H9 (cell line): ENCODE data around the gene ARHGAP10. TPM values are rescaled to one million over a fixed set of nuclear protein-coding genes. Genes with fewer than 3 reads are reported as not detected.

Source experiments
- DNase-seq: peaks from one replicate; pipeline ENCODE4 v3.0.0-alpha.2; 2017
- H2AFZ ChIP-seq: one replicate; pipeline ENCODE4 v1.6.1; 2013; ENCODE audit warnings: mild to moderate bottlenecking, low read length, control low read depth, moderate library complexity
- H2AK5ac ChIP-seq: 2 replicates; pipeline ENCODE4 v1.6.1; 2013; ENCODE audit warnings: low read length, control low read depth, mixed read lengths; ENCODE audit not compliant: insufficient read length
- H2BK120ac ChIP-seq: one replicate; pipeline ENCODE4 v1.6.1; 2013; ENCODE audit warnings: low read depth, mild to moderate bottlenecking, low read length, control low read depth, inconsistent platforms; ENCODE audit not compliant: poor library complexity, severe bottlenecking
- H2BK12ac ChIP-seq: 2 replicates; pipeline ENCODE4 v1.6.1; 2013; ENCODE audit warnings: low read length, control low read depth, mixed read lengths, low read depth; ENCODE audit not compliant: insufficient read length
- H2BK15ac ChIP-seq: 2 replicates; pipeline ENCODE4 v1.6.1; 2013; ENCODE audit warnings: low read depth, low read length, control low read depth
- H2BK20ac ChIP-seq: one replicate; pipeline ENCODE4 v1.6.1; 2013; ENCODE audit warnings: low read depth, mild to moderate bottlenecking, low read length, control low read depth, inconsistent platforms; ENCODE audit not compliant: poor library complexity, severe bottlenecking
- H2BK5ac ChIP-seq: 2 replicates; pipeline ENCODE4 v1.6.1; 2013; ENCODE audit warnings: low read length, control low read depth, mixed read lengths; ENCODE audit not compliant: insufficient read length
- H3K14ac ChIP-seq: 2 replicates; pipeline ENCODE4 v1.6.1; 2013; ENCODE audit warnings: low read length, control low read depth; ENCODE audit not compliant: insufficient read depth
- H3K18ac ChIP-seq: 2 replicates; pipeline ENCODE4 v1.6.1; 2013; ENCODE audit warnings: low read depth, mild to moderate bottlenecking, mixed read lengths, low read length, control low read depth; ENCODE audit not compliant: insufficient read length
- H3K23ac ChIP-seq: 2 replicates; pipeline ENCODE4 v1.6.1; 2013; ENCODE audit warnings: low read length, control low read depth, mixed read lengths, low read depth; ENCODE audit not compliant: insufficient read length
- H3K23me2 ChIP-seq: 2 replicates; pipeline ENCODE4 v1.6.1; 2013; ENCODE audit warnings: low read depth, mild to moderate bottlenecking, mixed read lengths, low read length, control low read depth; ENCODE audit not compliant: insufficient read length, poor library complexity, severe bottlenecking
- H3K27ac ChIP-seq: 2 replicates; pipeline ENCODE4 v1.5.1; 2013; ENCODE audit warnings: low read length, control low read depth, mixed read lengths, low read depth; ENCODE audit not compliant: insufficient read length
- H3K27me3 ChIP-seq: 2 replicates; pipeline ENCODE4 v1.6.1; 2013; ENCODE audit warnings: low read length, control low read depth, inconsistent platforms; ENCODE audit not compliant: insufficient read depth
- H3K4ac ChIP-seq: 2 replicates; pipeline ENCODE4 v1.6.1; 2013; ENCODE audit warnings: low read depth, mild to moderate bottlenecking, control low read depth, inconsistent platforms, low read length, moderate library complexity
- H3K4me1 ChIP-seq: 2 replicates; pipeline ENCODE4 v1.6.1; 2013; ENCODE audit warnings: low read length, control low read depth, inconsistent platforms; ENCODE audit not compliant: insufficient read depth
- H3K4me2 ChIP-seq: 2 replicates; pipeline ENCODE4 v1.6.1; 2013; ENCODE audit warnings: low read length, control low read depth, mixed read lengths; ENCODE audit not compliant: insufficient read length, insufficient read depth
- H3K56ac ChIP-seq: 2 replicates; pipeline ENCODE4 v1.6.1; 2013; ENCODE audit warnings: low read depth, mild to moderate bottlenecking, mixed read lengths, low read length, control low read depth; ENCODE audit not compliant: insufficient read length
- H3K79me1 ChIP-seq: 2 replicates; pipeline ENCODE4 v1.6.1; 2013; ENCODE audit warnings: low read depth, mild to moderate bottlenecking, moderate library complexity, low read length, control low read depth, inconsistent platforms; ENCODE audit not compliant: insufficient read depth, poor library complexity, severe bottlenecking
- H3K79me2 ChIP-seq: 2 replicates; pipeline ENCODE4 v1.6.1; 2013; ENCODE audit warnings: low read length, control low read depth, inconsistent platforms; ENCODE audit not compliant: insufficient read depth
- H3K9ac ChIP-seq: 2 replicates; pipeline ENCODE4 v1.6.1; 2013; ENCODE audit warnings: low read length, control low read depth, mixed read lengths; ENCODE audit not compliant: insufficient read length; ENCODE audit errors: extremely low read depth
- H3K9me3 ChIP-seq: one replicate; pipeline ENCODE4 v1.6.1; 2013; ENCODE audit warnings: low read depth, low read length, inconsistent platforms; ENCODE audit not compliant: control insufficient read depth
- H3T11ph ChIP-seq: one replicate; pipeline ENCODE4 v1.6.1; 2013; ENCODE audit warnings: mild to moderate bottlenecking, low read length, control low read depth, inconsistent platforms
- H4K20me1 ChIP-seq: one replicate; pipeline ENCODE4 v1.6.1; 2013; ENCODE audit not compliant: control insufficient read depth, insufficient read length, insufficient read depth
- H4K5ac ChIP-seq: 2 replicates; pipeline ENCODE4 v1.6.1; 2013; ENCODE audit warnings: low read depth, mild to moderate bottlenecking, mixed read lengths, low read length, control low read depth; ENCODE audit not compliant: insufficient read length
- H4K8ac ChIP-seq: replicated peaks from 2 replicates; pipeline ENCODE4 v1.6.1; 2013; ENCODE audit warnings: low read length, control low read depth, mixed read lengths, low read depth; ENCODE audit not compliant: insufficient read length
- H4K91ac ChIP-seq: 2 replicates; pipeline ENCODE4 v1.6.1; 2013; ENCODE audit warnings: low read depth, mild to moderate bottlenecking, moderate library complexity, mixed read lengths, low read length, control low read depth; ENCODE audit not compliant: insufficient read length
- H3K27ac Mint-ChIP-seq, 3 experiments: 2 replicates in 2 of 3; 3 replicates in 1 of 3; pipeline ENCODE4 v1.8.0; 2020 to 2021; ENCODE audit warnings: mixed read lengths in 3 of 3, mild to moderate bottlenecking in 1 of 3, moderate library complexity in 1 of 3
- H3K27me3 Mint-ChIP-seq: 2 replicates; pipeline ENCODE4 v1.8.0; 2021; ENCODE audit warnings: low read depth, mild to moderate bottlenecking, moderate library complexity, mixed read lengths
- H3K36me3 Mint-ChIP-seq, 3 experiments: 2 replicates in 2 of 3; 3 replicates in 1 of 3; pipeline ENCODE4 v1.8.0; 2020 to 2021; ENCODE audit warnings: low read depth in 3 of 3, mixed read lengths in 3 of 3; ENCODE audit not compliant: insufficient read depth in 1 of 3
- H3K4me1 Mint-ChIP-seq, 2 experiments: 2 replicates each; pipeline ENCODE4 v1.8.0; 2020; ENCODE audit warnings: mixed read lengths in 2 of 2
- H3K4me3 Mint-ChIP-seq, 2 experiments: 2 replicates in 1 of 2; 3 replicates in 1 of 2; pipeline ENCODE4 v1.8.0; 2020 to 2021; ENCODE audit warnings: mild to moderate bottlenecking in 2 of 2, mixed read lengths in 2 of 2, moderate library complexity in 1 of 2
- H3K9me3 Mint-ChIP-seq, 2 experiments: 2 replicates in 1 of 2; 3 replicates in 1 of 2; pipeline ENCODE4 v1.8.0; 2020; ENCODE audit warnings: mild to moderate bottlenecking in 2 of 2, mixed read lengths in 2 of 2, moderate library complexity in 1 of 2
- WGBS: extraction: QIAGEN DNeasy Blood & Tissue Kit; methylation state at CpG from one replicate; pipeline ENCODE4 v1.1.7; 2013; ENCODE audit warnings: missing lambda C conversion rate, low lambda C conversion rate, mixed read lengths; ENCODE audit not compliant: insufficient read length; ENCODE audit errors: extremely low coverage; 5-methylcytosine and 5-hydroxymethylcytosine counted together
- total RNA-seq: library from RNA; stranded (reverse); gene quantifications from 2 replicates; pipeline ENCODE4 v1.2.1, GENCODE V29; 2021
- TF ChIP-seq, protein P1 (sequence below): fragments of 200-600 bp; sonication (generic); conservative IDR thresholded peaks from 3 replicates; pipeline ENCODE4 v1.8.0; 2021; ENCODE audit warnings: antibody characterized with exemption, mild to moderate bottlenecking

The ARHGAP10 gene
- total RNA-seq, 1 experiment from 2014 or later: 7.8 TPM

DNA sequence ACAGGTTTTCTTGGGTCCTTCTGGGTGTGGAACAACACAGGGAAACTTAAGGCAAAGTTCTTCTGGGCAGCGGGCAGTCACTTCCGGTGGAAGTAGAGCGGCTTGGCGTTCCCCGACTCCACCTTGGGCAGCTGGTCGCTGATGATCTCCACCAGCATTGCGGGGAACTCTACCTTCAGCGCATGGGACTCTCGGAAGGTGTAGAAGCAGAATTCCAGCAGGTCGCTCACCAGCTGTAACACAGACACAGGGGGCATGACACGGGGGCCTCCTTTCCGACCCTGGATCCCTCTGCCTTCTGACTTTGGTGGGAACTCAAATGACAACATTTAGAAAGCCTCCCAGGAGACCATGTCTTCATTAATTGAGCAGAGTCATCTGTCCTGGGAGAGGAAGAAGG, 349.4 kb downstream of the ARHGAP10 start:
- Histone ChIP-seq H4K91ac (no peak overlapping the region), H2BK12ac (no peak overlapping the region), H3K18ac (no peak overlapping the region), H2BK20ac (no peak overlapping the region), H2BK15ac (no peak overlapping the region), H3K27me3 (no peaks in the 10 kb centered on the region), H3K4ac (no peak overlapping the region), H3T11ph (no peak overlapping the region), H4K5ac (no peak overlapping the region), H3K4me1 (no peaks in the 10 kb centered on the region), H3K23ac (no peak overlapping the region), H2AK5ac (no peak overlapping the region), H3K14ac (no peak overlapping the region), H3K27ac (no peak overlapping the region), H3K23me2 (no peaks in the 10 kb centered on the region), H3K79me1 (no peaks in the 10 kb centered on the region), H4K20me1 (no peaks in the 10 kb centered on the region), H3K79me2 (no peaks in the 10 kb centered on the region), H2BK5ac (no peak overlapping the region), H3K9ac (no peak overlapping the region), H2BK120ac (no peak overlapping the region), H3K9me3 (no peaks in the 10 kb centered on the region), H3K4me2 (no peak overlapping the region), H2AFZ (no peak overlapping the region), H4K8ac (no peak overlapping the region), H3K56ac (no peak overlapping the region)
- TF ChIP-seq, protein P1, sequence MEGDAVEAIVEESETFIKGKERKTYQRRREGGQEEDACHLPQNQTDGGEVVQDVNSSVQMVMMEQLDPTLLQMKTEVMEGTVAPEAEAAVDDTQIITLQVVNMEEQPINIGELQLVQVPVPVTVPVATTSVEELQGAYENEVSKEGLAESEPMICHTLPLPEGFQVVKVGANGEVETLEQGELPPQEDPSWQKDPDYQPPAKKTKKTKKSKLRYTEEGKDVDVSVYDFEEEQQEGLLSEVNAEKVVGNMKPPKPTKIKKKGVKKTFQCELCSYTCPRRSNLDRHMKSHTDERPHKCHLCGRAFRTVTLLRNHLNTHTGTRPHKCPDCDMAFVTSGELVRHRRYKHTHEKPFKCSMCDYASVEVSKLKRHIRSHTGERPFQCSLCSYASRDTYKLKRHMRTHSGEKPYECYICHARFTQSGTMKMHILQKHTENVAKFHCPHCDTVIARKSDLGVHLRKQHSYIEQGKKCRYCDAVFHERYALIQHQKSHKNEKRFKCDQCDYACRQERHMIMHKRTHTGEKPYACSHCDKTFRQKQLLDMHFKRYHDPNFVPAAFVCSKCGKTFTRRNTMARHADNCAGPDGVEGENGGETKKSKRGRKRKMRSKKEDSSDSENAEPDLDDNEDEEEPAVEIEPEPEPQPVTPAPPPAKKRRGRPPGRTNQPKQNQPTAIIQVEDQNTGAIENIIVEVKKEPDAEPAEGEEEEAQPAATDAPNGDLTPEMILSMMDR: no peak
- no CpG with 5 or more reads among the region's 12 CpGs for WGBS
- Mint-ChIP-seq H3K27ac (peak overlapping the region in 1 of 3 experiments; percentile 53; a peak in 1 of 7 replicates), H3K9me3 (peaks cover 2 to 8% of the 10 kb centered on the region in 2 experiments), H3K36me3 (peaks cover under 1 to 3% (median 2%) of the 10 kb centered on the region in 3 experiments; a peak in 5 of 7 replicates), H3K27me3 (no peaks in the 10 kb centered on the region), H3K4me3 (no peak overlapping the region), H3K4me1 (peaks cover 0 to 5% of the 10 kb centered on the region in 2 experiments; a peak in 2 of 4 replicates)
- no peak for DNase-seq
